Measurements from ENCODE around the gene MRGPRE.
"Not testable (repeated sequence)": the region's sequence is repeated elsewhere in the genome, so short reads cannot be mapped to it uniquely, and the experiment has no call there.

DNA sequence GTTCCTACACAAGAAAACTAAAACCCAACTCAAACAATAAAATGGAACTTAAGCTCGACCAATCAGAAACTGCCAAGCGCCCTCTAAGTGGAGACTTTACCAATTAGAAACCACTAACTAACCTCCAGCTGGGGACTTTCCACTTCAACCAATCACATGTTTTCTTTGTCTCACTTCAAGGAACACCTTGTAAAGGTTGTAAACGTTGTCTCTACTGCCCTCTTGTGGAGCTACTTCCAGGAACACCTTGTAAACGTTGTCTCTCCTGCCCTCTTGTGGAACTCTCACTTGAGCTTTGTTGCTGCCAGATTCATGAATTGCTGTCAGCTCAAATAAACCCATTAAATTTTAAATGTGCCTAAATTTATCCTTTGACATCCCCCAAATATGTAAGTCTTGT, 46.7 kb upstream of the MRGPRE start:
- TF ChIP-seq, protein P1, sequence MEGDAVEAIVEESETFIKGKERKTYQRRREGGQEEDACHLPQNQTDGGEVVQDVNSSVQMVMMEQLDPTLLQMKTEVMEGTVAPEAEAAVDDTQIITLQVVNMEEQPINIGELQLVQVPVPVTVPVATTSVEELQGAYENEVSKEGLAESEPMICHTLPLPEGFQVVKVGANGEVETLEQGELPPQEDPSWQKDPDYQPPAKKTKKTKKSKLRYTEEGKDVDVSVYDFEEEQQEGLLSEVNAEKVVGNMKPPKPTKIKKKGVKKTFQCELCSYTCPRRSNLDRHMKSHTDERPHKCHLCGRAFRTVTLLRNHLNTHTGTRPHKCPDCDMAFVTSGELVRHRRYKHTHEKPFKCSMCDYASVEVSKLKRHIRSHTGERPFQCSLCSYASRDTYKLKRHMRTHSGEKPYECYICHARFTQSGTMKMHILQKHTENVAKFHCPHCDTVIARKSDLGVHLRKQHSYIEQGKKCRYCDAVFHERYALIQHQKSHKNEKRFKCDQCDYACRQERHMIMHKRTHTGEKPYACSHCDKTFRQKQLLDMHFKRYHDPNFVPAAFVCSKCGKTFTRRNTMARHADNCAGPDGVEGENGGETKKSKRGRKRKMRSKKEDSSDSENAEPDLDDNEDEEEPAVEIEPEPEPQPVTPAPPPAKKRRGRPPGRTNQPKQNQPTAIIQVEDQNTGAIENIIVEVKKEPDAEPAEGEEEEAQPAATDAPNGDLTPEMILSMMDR (IDR thresholded peaks at IDR 0.05): not testable (repeated sequence)
- TF ChIP-seq POLR2A (IDR thresholded peaks at IDR 0.05): not testable (repeated sequence)

Data from lower leg skin (tissue), 3 donors.